Measurements from ENCODE around the gene WNT5B.

DNA sequence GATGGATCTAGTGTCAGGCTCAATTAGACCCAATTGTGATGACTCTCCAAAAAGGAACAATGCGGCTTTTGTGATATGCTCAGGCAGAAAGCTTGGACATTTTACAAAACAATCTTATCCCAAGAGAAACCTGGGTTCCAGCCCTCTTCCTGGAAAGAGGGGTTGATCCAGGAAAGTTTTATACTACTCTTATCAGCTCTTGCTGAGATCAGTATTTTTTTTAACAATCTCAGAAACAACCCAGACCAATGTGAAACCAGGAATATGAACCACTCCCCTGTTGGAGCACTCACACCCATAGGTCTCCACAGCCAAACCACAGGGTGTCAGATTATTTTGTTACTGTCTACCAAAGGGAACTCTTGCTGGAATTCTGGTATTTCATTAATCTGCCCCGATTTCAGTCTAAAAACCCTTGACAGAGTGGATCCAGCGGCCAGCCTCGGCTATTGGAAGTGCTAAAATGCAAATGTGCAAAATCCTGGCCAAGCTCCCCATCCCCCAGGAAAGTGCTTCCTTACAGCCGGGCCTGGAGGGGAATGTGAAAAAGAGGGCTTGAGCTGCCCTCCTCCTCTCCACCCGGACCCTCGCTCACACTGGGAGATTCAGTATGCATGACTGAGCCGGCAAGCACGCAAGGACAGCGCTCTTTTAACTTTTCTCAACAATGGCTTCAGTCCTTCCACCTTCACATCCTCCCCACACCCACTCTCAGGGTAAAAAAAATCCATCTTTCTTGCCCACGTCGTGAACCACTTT, 38.6 kb upstream of the WNT5B start:
- TF ChIP-seq, protein P1, sequence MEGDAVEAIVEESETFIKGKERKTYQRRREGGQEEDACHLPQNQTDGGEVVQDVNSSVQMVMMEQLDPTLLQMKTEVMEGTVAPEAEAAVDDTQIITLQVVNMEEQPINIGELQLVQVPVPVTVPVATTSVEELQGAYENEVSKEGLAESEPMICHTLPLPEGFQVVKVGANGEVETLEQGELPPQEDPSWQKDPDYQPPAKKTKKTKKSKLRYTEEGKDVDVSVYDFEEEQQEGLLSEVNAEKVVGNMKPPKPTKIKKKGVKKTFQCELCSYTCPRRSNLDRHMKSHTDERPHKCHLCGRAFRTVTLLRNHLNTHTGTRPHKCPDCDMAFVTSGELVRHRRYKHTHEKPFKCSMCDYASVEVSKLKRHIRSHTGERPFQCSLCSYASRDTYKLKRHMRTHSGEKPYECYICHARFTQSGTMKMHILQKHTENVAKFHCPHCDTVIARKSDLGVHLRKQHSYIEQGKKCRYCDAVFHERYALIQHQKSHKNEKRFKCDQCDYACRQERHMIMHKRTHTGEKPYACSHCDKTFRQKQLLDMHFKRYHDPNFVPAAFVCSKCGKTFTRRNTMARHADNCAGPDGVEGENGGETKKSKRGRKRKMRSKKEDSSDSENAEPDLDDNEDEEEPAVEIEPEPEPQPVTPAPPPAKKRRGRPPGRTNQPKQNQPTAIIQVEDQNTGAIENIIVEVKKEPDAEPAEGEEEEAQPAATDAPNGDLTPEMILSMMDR (IDR thresholded peaks at IDR 0.05; ENCODE audit: low read depth, low read length): no peak
- no peak for TF ChIP-seq EZH2phosphoT487 (IDR thresholded peaks at IDR 0.05; ENCODE audit: low read depth)

Measured in OCI-LY3 (cell line).